Motor neuron (in vitro differentiated cells): ENCODE measurements around the gene MYO16. TPM values are rescaled to one million over a fixed set of nuclear protein-coding genes. Genes with fewer than 3 reads are reported as not detected.
A peak's percentile ranks its signal among the peaks of the same experiment; 100 is the strongest.

Experiments used
- ATAC-seq, 8 experiments: fragments of 200-7000 bp; cut with Tn5 transposase; replicated peaks in 6 of 8; 2 replicates each; pipeline ENCODE4 v1.8.0; 2021; ENCODE audit warnings: mild to moderate bottlenecking in 8 of 8, moderate library complexity in 8 of 8
- H3K27ac ChIP-seq, 2 donors: fragments of 250-450 bp; sonication (Bioruptor Pico); 2 replicates each; pipeline ENCODE4 v1.9.0; 2021; ENCODE audit warnings: antibody characterized with exemption in 2 of 2, mild to moderate bottlenecking in 2 of 2, moderate library complexity in 1 of 2
- H3K4me1 ChIP-seq, 2 donors: fragments of 250-450 bp; sonication (Bioruptor Pico); replicated peaks in 1 of 2; 2 replicates each; pipeline ENCODE4 v1.6.1; 2021; ENCODE audit warnings: antibody characterized with exemption in 2 of 2, mild to moderate bottlenecking in 2 of 2, moderate library complexity in 1 of 2
- H3K4me3 ChIP-seq, 5 donors: fragments of 250-450 bp; sonication (Bioruptor Pico); 2 replicates each; pipeline ENCODE4 v1.9.0; 2021; ENCODE audit warnings: antibody characterized with exemption in 5 of 5, mild to moderate bottlenecking in 5 of 5, moderate library complexity in 4 of 5
- WGBS, 10 experiments: fragments of 450-650 bp; shearing (Covaris generic); methylation state at CpG; one replicate each; pipeline ENCODE4 v1.0.0; 2022; 5-methylcytosine and 5-hydroxymethylcytosine counted together
- in situ Hi-C, 9 experiments: fragments of 400-800 bp; cut with MboI; loops; one replicate each; pipeline ENCODE4 v1.15.0; 2021; ENCODE audit warnings: low sequenced_read_pairs in 9 of 9, low pct_unique_long_range_greater_than_20kb in 2 of 9; ENCODE audit not compliant: unreplicated experiment in 9 of 9
- total RNA-seq, 8 experiments: library from RNA; unstranded; fragments of 300-600 nt; gene quantifications; 2 replicates each; pipeline versions ENCODE4 v1.2.3 to v1.2.4, GENCODE V29; 2022

MYO16 gene
- total RNA-seq, 8 experiments from 2014 or later = 0.18 to 16.0 (median 6.2) TPM

DNA sequence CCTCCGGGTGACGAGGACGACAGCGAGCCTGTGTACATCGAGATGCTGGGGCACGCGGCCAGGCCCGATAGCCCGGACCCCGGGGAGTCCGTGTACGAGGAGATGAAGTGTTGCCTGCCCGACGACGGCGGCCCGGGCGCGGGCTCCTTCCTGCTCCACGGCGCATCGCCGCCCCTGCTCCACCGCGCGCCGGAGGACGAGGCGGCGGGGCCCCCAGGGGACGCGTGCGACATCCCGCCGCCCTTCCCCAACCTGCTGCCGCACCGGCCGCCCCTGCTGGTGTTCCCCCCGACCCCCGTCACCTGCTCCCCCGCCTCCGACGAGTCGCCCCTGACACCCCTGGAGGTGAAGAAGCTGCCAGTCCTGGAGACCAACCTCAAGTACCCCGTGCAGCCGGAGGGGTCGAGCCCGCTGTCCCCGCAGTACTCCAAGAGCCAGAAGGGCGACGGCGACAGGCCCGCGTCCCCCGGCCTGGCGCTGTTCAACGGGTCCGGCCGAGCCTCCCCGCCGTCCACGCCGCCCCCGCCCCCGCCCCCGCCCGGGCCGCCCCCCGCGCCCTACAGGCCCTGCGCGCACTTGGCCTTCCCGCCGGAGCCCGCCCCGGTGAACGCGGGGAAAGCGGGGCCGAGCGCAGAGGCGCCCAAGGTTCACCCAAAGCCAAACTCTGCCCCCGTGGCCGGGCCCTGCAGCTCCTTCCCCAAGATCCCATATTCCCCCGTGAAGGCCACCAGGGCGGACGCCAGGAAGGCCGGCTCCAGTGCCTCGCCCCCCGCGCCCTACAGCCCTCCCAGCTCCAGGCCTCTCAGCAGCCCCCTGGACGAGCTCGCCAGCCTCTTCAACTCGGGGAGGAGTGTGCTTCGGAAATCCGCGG, 511.3 kb downstream of the MYO16 start:
- 80 to 92% (median 80%) methylated on average over 1 to 11 of the region's 97 CpGs; no CpG with 5 or more reads in 7 of the 10 experiments for WGBS, 10 experiments
- no peak overlapping the region for H3K27ac ChIP-seq
- H3K4me1 ChIP-seq = peaks cover 0 to 1% of the 10 kb centered on the region in 2 donors
- in situ Hi-C loops = loop anchor here in 4 of 9 experiments (25.0 kb wide), 2 partner anchors 647 to 972 kb away; partner anchors contain the start of gene IRS2 (in 3 of the 4)
- no peak for ATAC-seq
- H3K4me3 ChIP-seq = no peak overlapping the region

DNA sequence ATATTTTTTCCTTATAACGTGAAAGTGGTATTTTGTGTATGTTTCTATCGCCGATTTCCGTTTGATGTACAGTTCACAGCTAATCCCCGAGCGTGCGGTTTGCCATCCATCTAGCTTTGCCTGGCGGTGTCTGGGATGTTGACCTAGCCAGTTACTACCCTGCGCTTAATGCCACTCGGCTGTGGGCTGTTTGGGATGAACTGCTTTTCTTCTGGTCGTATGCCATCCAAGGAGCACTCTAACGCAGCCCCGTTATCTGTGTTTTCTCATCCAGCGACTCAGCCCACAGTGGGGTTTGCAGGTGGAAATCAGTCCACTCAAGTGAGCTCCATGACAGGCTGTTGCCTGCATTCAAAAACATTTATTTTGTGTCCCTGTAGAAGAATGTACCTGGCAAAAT, 512.3 kb downstream of the MYO16 start:
- in situ Hi-C loops = loop anchor here in 4 of 9 experiments (25.0 kb wide), 2 partner anchors 646 to 971 kb away; partner anchors contain the start of gene IRS2 (in 3 of the 4)
- H3K27ac ChIP-seq = no peak overlapping the region
- 83 to 100% (median 95%) methylated on average over 4 to 11 of the region's 14 CpGs for WGBS, 10 experiments
- H3K4me1 ChIP-seq = peaks cover 0 to 11% of the 10 kb centered on the region in 2 donors
- H3K4me3 ChIP-seq = no peak overlapping the region
- no peak for ATAC-seq

DNA sequence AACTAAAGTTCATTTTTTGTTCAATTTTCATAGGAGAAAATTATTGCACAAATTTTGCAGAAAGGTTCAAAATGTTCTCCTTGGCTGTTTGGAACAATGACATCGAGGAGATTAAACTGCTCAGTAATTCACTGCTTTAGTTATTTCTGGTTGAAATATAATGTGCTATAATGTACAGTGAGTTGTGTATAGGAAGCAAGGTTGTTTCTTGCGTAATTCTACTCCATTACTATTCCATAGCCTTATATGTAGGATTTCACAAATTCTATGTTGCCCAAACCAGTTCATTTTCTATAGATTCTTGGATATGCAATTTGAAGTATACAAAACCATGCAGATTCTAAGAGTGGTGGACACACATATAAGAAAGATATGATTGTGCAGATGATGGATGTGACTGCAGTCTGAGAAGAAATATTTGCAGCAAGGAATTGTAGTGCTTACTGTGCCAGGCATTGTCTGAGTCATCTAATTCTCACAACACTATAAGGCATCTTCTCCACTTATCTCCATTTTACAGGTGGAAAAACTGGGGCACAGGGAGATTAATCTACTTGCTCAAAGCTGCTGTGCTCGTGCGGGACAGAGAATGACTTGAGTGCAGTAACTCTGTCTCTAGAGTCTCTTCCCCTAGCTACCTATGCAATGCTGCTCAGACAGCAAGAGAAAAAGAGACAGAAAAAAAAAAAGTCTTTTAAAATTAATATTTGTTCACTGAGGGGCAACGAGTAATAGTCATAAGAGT, 515.5 kb downstream of the MYO16 start:
- WGBS, 10 experiments = 20 to 74% (median 56%) methylated on average over 1 to 5 of the region's 5 CpGs
- H3K4me3 ChIP-seq = no peak overlapping the region
- peaks cover 22 to 39% of the 10 kb centered on the region in 2 donors for H3K4me1 ChIP-seq
- in situ Hi-C loops = loop anchor here in 4 of 9 experiments (25.0 kb wide), 2 partner anchors 642 to 967 kb away; partner anchors contain the start of gene IRS2 (in 3 of the 4)
- no peak overlapping the region for H3K27ac ChIP-seq
- ATAC-seq = peak in 1 of 8 experiments; percentile 5

DNA sequence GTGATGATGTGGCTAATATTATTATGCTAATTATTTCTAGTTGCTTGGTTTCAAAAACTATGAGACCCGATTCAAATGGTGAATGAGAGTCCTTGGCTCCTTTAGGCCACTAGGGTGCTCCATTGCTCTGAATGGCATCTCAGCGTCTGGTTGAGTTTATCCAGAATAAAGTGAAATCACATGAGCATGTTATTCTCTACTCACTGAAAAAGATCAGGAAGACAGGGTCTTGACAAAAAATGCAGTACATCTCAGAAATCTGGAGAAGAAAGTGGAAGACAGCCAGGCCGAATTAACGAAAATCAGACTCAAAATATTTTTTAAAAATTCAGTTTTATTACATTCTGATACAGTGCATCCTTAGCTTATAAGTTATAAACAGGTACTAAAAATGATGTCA, 516.2 kb downstream of the MYO16 start:
- WGBS, 10 experiments = 0 to 40% (median 8%) methylated on average over 1 to 4 of the region's 4 CpGs
- peak in 5 of 8 experiments; percentile 69 to 90 (median 84) for ATAC-seq
- no peak overlapping the region for H3K27ac ChIP-seq
- H3K4me1 ChIP-seq = peaks cover 24 to 43% of the 10 kb centered on the region in 2 donors
- in situ Hi-C loops = loop anchor here in 4 of 9 experiments (25.0 kb wide), 2 partner anchors 642 to 967 kb away; partner anchors contain the start of gene IRS2 (in 3 of the 4)
- H3K4me3 ChIP-seq = no peak overlapping the region

DNA sequence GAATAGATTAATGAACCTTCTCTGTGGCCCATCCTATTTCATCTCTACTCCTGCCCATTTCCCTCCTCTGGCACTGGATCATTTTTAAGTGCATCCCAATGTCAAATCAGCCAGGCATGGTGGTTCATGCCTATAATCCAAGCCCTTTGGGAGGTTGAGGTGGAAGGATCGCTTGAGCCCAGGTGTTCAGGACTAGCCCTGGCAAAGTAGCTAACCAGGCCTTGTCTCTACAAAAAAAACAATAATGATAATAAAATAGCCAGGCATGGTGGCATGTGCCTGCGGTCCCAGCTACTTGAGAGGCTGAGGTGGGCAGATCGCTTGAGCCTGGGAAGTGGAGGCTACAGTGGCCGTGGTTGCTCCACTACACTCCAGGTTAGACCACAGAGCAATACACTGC, 517.0 kb downstream of the MYO16 start:
- 71 to 100% (median 96%) methylated on average over 1 to 4 of the region's 4 CpGs; no CpG with 5 or more reads in 1 of the 10 experiments for WGBS, 10 experiments
- H3K27ac ChIP-seq = no peak overlapping the region
- H3K4me3 ChIP-seq = no peak overlapping the region
- H3K4me1 ChIP-seq = peaks cover 26 to 44% of the 10 kb centered on the region in 2 donors
- in situ Hi-C loops = loop anchor here in 4 of 9 experiments (25.0 kb wide), 2 partner anchors 641 to 966 kb away; partner anchors contain the start of gene IRS2 (in 3 of the 4)
- ATAC-seq = no peak

DNA sequence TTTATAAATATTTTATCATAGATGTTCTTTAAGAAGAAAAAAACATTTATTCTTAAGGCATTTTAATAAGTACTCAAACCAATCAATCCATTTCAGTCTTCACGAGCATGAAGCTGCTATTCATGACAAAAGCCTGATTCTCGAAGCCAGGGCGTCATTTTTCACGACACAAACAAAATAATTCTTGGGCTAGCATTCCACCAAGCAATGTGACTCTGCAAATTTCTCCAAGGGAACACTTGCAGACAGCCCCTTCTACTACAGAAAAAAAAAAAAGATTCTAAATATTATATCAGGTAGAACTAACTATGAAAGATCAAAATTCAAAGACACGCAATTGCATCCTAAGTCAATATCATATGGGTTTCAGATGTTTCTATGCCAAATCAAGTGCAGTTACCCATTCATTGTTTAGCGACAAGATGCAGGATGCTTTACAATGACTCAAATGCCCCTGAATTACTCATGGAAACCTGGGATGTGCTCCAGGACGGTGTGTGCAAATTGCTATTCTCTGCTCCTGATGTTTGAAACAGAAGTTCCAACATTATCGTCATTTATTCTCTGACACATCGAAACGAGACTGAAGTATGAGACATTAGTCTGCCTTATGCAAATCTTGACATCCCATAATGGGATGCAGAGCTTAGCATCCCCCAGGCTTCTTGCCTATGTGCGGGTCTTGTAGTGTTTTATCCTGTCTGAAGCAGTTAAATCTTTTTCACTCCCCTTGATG, 517.7 kb downstream of the MYO16 start:
- H3K4me1 ChIP-seq = peaks cover 26 to 44% of the 10 kb centered on the region in 2 donors
- H3K4me3 ChIP-seq = peak overlapping the region in 1 of 5 donors; percentile 4
- H3K27ac ChIP-seq = peak overlapping the region in 1 of 2 donors; percentile 29
- in situ Hi-C loops = loop anchor here in 4 of 9 experiments (25.0 kb wide), 2 partner anchors 640 to 965 kb away; partner anchors contain the start of gene IRS2 (in 3 of the 4)
- ATAC-seq = peak in 6 of 8 experiments; percentile 46 to 94 (median 88)
- 23 to 56% (median 36%) methylated on average over 3 to 11 of the region's 11 CpGs for WGBS, 10 experiments

DNA sequence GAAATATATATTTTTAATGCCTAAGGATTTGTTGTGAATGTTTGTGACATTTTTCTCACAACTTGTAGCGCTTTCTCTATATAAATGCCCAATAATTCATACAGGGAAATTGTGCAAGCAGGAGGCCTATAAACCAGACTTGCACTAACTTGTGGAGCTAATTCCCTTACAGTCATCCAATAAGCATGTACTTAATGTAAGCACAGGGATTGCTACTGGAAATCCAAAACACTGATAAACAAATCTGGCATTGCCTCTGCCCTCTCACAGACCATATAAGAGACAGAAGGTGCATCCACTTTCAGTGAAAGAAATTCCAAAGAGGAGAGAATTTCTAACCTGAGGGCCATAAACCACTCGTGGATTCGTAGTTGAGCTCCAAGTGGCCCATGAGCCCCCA, 518.8 kb downstream of the MYO16 start:
- in situ Hi-C loops = loop anchor here in 4 of 9 experiments (25.0 kb wide), 2 partner anchors 639 to 964 kb away; partner anchors contain the start of gene IRS2 (in 3 of the 4)
- Histone ChIP-seq H3K4me3 (no peak overlapping the region), H3K4me1 (peaks cover 29 to 49% of the 10 kb centered on the region in 2 donors), H3K27ac (no peak overlapping the region)
- no peak for ATAC-seq
- WGBS, 10 experiments = 71 to 100% (median 93%) methylated on average over 1 to 3 of the region's 3 CpGs; no CpG with 5 or more reads in 1 of the 10 experiments

DNA sequence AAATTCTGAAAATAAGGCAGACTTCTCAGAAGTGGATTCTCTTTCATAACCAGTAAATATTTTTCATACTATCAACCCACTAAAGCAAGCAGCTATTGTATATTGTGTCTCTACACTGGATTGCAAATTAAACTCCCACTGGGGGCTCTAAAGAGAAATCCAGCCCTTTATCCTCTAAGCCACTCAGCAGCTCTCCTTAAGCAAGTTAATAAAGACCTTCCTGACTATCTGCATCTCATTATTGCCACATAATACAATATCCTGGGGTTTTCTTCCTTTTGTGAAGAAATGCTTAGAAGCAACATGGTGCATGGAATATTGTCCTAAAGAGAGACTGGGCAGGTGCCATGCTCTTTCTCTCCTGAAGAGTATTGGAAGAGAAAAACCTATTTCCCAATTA, 521.3 kb downstream of the MYO16 start:
- no peak for ATAC-seq
- Histone ChIP-seq H3K4me3 (no peak overlapping the region), H3K27ac (no peak overlapping the region), H3K4me1 (peaks cover 32 to 65% of the 10 kb centered on the region in 2 donors)
- in situ Hi-C loops = loop anchor here in 1 of 9 experiments (25.0 kb wide), 1 partner anchor 637 kb away; the partner anchor contains the start of gene IRS2

DNA sequence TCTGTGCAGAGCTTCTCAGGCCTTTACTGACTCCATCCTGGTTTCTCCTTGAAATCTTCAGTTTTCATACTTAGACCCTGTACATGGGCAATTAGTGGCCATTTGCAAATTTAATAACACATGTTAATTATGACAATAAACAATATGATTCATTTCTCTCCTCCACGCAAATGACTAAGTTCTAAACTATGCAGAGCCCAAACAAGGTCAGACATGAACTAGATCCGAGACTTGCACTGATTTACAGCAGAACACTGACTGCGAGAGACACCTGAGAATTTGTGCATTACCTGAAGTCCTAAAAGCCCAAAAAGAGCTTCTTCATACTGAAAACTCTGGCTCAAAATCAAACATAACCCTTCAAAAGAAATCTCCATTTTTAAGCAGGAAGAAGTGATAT, 521.8 kb downstream of the MYO16 start:
- in situ Hi-C loops = loop anchor here in 1 of 9 experiments (25.0 kb wide), 1 partner anchor 636 kb away; the partner anchor contains the start of gene IRS2
- no peak for ATAC-seq
- WGBS, 10 experiments = 40 to 100% (median 100%) methylated on average over 1 to 3 of the region's 3 CpGs; no CpG with 5 or more reads in 2 of the 10 experiments
- Histone ChIP-seq H3K4me3 (no peak overlapping the region), H3K4me1 (peaks cover 35 to 65% of the 10 kb centered on the region in 2 donors), H3K27ac (no peak overlapping the region)

DNA sequence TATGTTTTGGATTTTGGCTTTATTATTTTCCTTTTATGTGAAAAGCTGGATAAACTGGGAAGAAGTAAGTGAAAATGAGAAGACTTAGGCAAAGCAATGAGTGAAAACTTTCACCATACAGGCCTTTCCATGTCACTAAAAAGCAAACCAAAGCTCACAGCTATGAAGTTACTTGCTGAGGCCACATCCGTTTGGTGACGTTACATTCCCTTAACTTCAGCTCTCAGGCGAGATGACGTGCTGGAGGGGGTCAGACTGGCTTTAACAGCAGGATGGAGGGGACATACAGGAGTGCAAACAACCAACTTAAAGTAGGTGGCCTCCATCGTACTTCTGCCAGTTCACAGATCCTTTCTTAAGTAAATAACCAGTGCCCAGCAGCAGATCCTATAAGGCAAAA, 522.3 kb downstream of the MYO16 start:
- in situ Hi-C loops = loop anchor here in 1 of 9 experiments (25.0 kb wide), 1 partner anchor 636 kb away; the partner anchor contains the start of gene IRS2
- ATAC-seq = no peak
- 73 to 100% (median 89%) methylated on average over 1 to 5 of the region's 5 CpGs; no CpG with 5 or more reads in 2 of the 10 experiments for WGBS, 10 experiments
- no peak overlapping the region for H3K4me3 ChIP-seq
- H3K4me1 ChIP-seq = peaks cover 35 to 65% of the 10 kb centered on the region in 2 donors
- H3K27ac ChIP-seq = no peak overlapping the region

DNA sequence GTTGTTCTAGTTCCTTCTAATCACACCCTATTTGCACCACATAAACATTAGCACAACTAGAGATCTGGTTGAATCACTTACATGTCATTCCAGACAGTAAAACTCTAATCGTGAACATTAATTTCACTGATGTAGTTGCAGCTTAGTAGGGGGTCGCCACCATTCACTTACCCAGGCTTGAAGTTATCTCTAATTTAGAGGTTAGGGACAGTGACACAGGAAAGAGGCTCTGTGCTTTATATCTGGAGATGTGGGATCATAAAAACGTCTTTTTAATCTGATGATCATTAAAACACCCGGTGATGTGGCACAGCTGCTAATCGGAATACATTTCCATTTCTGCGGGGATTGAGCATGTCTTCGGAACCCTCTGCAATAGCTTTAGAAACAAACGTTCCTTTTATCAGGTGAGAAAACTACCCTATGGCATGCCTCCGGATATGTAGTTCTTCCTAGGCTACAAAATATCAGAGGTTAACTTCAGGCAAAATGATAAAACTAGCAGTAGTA, 523.0 kb downstream of the MYO16 start:
- no peak overlapping the region for H3K27ac ChIP-seq

More for the DNA sequence above, 523.0 kb downstream of the MYO16 start:
- in situ Hi-C loops = loop anchor here in 1 of 9 experiments (25.0 kb wide), 1 partner anchor 635 kb away; the partner anchor contains the start of gene IRS2
- no peak overlapping the region for H3K4me3 ChIP-seq
- no peak for ATAC-seq
- 80 to 100% (median 91%) methylated on average over 1 to 8 of the region's 9 CpGs; no CpG with 5 or more reads in 1 of the 10 experiments for WGBS, 10 experiments
- peaks cover 30 to 59% of the 10 kb centered on the region in 2 donors for H3K4me1 ChIP-seq
